ENCODE data around the gene MMP2.

DNA sequence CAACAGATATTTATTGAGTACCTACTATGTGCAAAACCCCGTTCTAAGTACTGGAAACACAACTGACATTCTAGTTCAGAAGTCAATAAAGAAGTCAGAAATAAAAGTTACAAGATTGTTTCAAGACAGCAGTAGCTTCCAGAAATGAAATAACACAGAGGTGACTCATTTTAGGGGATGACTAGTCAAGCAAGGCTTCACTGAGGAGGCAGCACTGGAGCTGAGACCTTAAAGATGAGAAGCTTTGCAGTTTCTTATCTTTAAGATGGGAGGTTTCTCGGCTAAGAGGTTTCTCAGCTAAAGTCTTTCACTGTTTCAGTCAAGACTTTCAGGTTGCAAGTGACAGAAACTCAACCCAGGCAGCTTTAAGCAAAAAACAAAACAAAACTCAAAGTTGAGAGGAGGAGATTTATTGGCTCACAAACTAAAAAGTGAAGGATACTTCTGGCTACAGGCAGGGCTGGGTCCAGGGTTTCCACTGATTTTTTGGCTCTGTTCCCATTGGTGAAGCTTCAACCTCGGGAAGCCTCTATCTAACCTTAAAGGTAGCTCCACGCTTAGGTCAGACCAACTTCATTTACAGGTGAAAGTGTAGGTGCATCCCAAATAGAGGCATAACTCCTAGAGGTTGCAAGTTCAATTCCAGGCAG lies 7.4 kb upstream of the MMP2 start:
- TF ChIP-seq, protein P1, sequence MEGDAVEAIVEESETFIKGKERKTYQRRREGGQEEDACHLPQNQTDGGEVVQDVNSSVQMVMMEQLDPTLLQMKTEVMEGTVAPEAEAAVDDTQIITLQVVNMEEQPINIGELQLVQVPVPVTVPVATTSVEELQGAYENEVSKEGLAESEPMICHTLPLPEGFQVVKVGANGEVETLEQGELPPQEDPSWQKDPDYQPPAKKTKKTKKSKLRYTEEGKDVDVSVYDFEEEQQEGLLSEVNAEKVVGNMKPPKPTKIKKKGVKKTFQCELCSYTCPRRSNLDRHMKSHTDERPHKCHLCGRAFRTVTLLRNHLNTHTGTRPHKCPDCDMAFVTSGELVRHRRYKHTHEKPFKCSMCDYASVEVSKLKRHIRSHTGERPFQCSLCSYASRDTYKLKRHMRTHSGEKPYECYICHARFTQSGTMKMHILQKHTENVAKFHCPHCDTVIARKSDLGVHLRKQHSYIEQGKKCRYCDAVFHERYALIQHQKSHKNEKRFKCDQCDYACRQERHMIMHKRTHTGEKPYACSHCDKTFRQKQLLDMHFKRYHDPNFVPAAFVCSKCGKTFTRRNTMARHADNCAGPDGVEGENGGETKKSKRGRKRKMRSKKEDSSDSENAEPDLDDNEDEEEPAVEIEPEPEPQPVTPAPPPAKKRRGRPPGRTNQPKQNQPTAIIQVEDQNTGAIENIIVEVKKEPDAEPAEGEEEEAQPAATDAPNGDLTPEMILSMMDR (IDR thresholded peaks at IDR 0.05) = no peak
- TF ChIP-seq POLR2A (IDR thresholded peaks at IDR 0.05; ENCODE audit: low read depth) (no peak), POLR2AphosphoS5 (IDR thresholded peaks at IDR 0.05) (no peak)

Measured in esophagus muscularis mucosa (tissue), 3 donors.